ENCODE results near the gene FOXP1.

Gene FOXP1

DNA sequence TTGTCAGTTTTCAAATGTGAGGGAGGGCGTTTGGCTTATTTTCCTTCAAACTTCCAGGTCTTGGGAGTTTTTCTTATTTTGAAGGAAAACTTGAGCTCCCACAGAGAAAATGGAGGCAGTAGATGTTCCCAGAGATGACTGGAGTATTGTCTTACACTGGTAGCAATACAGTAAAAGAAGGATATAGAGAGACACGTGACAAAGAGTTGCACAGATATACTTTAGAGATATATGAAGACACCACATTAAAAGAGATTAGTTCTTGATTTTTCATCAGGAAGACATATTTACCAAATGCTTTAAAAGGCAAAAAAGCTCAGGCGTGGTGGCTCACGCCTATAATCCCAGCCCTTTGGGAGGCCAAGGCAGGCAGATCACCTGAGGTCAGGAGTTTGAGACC lies 490.9 kb downstream of the FOXP1 start:
- H3K9ac ChIP-seq (ENCODE audit: low read depth, low read length), result no peak overlapping the region

DNA sequence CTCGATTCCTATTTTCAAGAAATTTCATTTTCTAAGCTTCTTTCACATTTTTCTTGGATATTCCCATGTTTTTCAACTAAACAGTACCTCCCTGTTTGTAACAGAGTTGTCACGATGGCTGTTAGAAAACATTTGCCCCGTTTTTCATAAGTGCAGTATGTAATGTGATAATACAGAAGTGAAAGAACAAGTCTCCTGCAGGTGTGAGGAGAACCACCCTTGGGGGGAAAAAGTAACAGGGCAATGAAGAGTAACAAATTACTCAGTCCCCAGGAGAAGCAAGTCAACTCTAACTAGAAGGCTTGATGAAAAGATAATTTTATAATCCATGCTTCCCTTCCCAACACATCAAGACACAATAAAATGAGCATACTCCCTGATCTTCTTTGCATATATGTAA lies 493.3 kb downstream of the FOXP1 start:
- no peak overlapping the region for H3K9ac ChIP-seq (ENCODE audit: low read depth, low read length)
- H3K9me3 ChIP-seq (ENCODE audit: control insufficient read depth, insufficient read depth, low read length), result no peaks in the 10 kb centered on the region
- no peaks in the 10 kb centered on the region for H3K27me3 ChIP-seq (ENCODE audit: control insufficient read depth, insufficient read depth, low read length)
- H3K4me3 ChIP-seq (ENCODE audit: low read depth, low read length), result no peak overlapping the region
- H3K27ac ChIP-seq (ENCODE audit: low read depth, low read length), result no peak overlapping the region
- no peaks in the 10 kb centered on the region for H3K36me3 ChIP-seq (ENCODE audit: control insufficient read depth, insufficient read depth, low read length)
- H3K4me1 ChIP-seq (ENCODE audit: control insufficient read depth, insufficient read depth, low read length), result peaks cover 19% of the 10 kb centered on the region

More for the DNA sequence above, 490.9 kb downstream of the FOXP1 start:
- Histone ChIP-seq H3K36me3 (ENCODE audit: control insufficient read depth, insufficient read depth, low read length) (no peaks in the 10 kb centered on the region), H3K4me1 (ENCODE audit: control insufficient read depth, insufficient read depth, low read length) (peaks cover 8% of the 10 kb centered on the region), H3K9me3 (ENCODE audit: control insufficient read depth, insufficient read depth, low read length) (no peaks in the 10 kb centered on the region), H3K4me3 (ENCODE audit: low read depth, low read length) (no peak overlapping the region), H3K27ac (ENCODE audit: low read depth, low read length) (no peak overlapping the region), H3K27me3 (ENCODE audit: control insufficient read depth, insufficient read depth, low read length) (no peaks in the 10 kb centered on the region)

DNA sequence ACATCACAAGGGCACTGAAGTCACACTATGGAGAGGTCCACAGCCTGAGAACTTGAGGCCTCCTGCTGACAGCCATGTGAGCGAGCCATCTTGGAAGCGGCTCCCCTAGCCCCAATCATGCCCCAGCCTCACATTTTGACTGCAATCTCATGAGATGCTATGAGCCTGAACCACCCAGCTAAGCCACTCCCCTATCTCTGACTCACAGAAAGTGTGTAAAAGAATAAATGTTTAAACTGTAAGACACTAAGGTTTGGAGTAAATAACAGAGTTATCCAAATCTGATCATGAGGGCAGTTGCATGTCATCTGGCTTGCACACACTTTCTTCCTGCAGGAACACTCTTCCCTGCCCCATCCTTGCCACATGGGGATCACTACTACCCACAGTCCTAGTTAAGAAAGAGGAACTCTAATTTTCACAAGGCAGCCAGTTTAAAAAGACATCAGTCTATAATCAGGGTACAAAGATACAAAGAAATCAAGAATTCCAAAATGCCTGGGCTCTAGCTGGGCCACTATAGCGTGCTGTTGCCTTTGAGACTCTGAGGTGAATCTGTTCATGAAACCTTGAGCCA lies 494.2 kb downstream of the FOXP1 start:
- peaks cover 19% of the 10 kb centered on the region for H3K4me1 ChIP-seq (ENCODE audit: control insufficient read depth, insufficient read depth, low read length)

GRCh38 chr3:71088742-71089141 lies 494.8 kb downstream of the FOXP1 start:
- no peaks in the 10 kb centered on the region for H3K27me3 ChIP-seq (ENCODE audit: control insufficient read depth, insufficient read depth, low read length)
- H3K4me3 ChIP-seq (ENCODE audit: low read depth, low read length), result no peak overlapping the region
- H3K27ac ChIP-seq (ENCODE audit: low read depth, low read length), result no peak overlapping the region

More for the DNA sequence above, 494.2 kb downstream of the FOXP1 start:
- H3K9ac ChIP-seq (ENCODE audit: low read depth, low read length), result no peak overlapping the region
- no peak overlapping the region for H3K27ac ChIP-seq (ENCODE audit: low read depth, low read length)
- H3K27me3 ChIP-seq (ENCODE audit: control insufficient read depth, insufficient read depth, low read length), result no peaks in the 10 kb centered on the region
- no peaks in the 10 kb centered on the region for H3K36me3 ChIP-seq (ENCODE audit: control insufficient read depth, insufficient read depth, low read length)
- H3K4me3 ChIP-seq (ENCODE audit: low read depth, low read length), result no peak overlapping the region
- H3K9me3 ChIP-seq (ENCODE audit: control insufficient read depth, insufficient read depth, low read length), result no peaks in the 10 kb centered on the region

DNA sequence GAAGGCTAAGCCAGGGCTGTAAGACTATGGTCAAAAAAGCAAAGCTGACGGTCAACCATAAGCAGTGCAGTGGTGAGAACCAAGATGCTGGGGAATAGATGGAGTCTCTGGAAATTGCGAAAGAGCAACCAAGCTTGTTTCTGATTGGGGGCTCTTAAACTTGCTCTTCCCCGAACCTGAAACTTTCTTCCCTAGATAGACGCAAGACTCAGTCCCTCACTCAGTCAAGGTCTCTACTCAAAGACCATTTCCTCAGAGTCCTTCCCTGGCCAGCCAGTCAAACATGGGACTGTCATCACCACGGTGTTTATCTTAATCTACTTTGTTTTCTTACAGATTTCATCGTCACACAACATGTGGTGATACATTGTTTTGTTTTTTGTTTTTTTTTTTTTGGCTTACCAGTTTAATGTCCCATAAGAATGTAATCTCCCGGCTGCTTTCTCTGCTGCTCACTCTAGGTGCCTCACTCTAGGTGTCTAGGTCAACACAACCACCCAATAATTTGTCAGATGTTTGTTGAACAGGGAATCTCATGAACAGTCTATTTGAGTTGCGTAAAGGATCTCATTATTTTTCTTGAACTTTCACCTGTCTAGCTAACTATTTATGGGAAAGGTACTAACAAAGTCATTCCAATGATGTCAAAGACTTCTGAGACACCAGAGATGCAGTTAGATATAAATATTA lies 495.4 kb downstream of the FOXP1 start:
- Histone ChIP-seq H3K27ac (ENCODE audit: low read depth, low read length) (peak overlapping the region; percentile 50), H3K9ac (ENCODE audit: low read depth, low read length) (no peak overlapping the region), H3K4me3 (ENCODE audit: low read depth, low read length) (no peak overlapping the region), H3K9me3 (ENCODE audit: control insufficient read depth, insufficient read depth, low read length) (no peaks in the 10 kb centered on the region), H3K36me3 (ENCODE audit: control insufficient read depth, insufficient read depth, low read length) (no peaks in the 10 kb centered on the region), H3K4me1 (ENCODE audit: control insufficient read depth, insufficient read depth, low read length) (peaks cover 19% of the 10 kb centered on the region), H3K27me3 (ENCODE audit: control insufficient read depth, insufficient read depth, low read length) (no peaks in the 10 kb centered on the region)

More at GRCh38 chr3:71088742-71089141, 494.8 kb downstream of the FOXP1 start:
- H3K4me1 ChIP-seq (ENCODE audit: control insufficient read depth, insufficient read depth, low read length), result peaks cover 19% of the 10 kb centered on the region
- H3K9me3 ChIP-seq (ENCODE audit: control insufficient read depth, insufficient read depth, low read length), result no peaks in the 10 kb centered on the region
- H3K36me3 ChIP-seq (ENCODE audit: control insufficient read depth, insufficient read depth, low read length), result no peaks in the 10 kb centered on the region
- no peak overlapping the region for H3K9ac ChIP-seq (ENCODE audit: low read depth, low read length)

DNA sequence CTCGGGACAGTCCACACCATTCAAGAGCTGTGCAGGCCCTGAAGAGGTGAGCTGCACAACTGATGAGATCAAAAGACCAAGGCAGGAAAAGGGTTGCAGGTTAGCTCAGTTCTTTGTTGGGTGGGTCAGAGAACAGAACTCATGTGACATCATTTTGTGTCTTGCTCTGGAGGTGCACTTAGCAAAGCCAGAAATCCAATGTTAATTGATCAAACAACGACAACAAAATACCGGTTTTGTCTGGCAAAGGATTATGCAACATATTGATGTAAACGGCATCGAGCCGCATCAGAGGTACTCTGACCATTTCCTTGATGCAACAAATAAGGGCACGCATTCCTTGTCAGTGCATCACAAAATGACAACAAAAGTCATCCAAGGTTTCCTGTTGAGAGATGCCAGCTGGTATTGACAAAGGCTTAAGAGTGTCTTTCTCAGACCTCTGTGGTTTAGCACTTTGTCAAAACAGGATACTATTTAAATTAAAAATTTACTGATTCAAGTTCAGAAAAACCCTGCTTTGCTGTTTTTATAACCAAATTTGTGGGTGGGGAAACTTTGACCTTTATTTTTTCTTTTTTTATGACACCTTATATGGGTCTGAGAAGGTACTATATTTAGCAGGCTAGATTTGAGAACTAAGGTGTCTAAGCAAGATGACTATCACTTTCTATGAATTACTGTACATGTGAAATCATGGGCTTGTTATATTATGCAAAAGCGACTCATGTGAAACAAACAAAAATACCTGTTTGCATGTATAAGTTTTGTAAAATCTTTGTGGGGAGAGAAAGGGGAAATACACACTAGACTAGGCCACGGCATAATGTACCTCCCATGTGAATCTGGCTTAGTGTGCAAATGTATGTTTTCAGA lies 496.1 kb downstream of the FOXP1 start:
- no peaks in the 10 kb centered on the region for H3K27me3 ChIP-seq (ENCODE audit: control insufficient read depth, insufficient read depth, low read length)
- no peaks in the 10 kb centered on the region for H3K9me3 ChIP-seq (ENCODE audit: control insufficient read depth, insufficient read depth, low read length)
- H3K27ac ChIP-seq (ENCODE audit: low read depth, low read length), result peak overlapping the region; percentile 71
- no peaks in the 10 kb centered on the region for H3K36me3 ChIP-seq (ENCODE audit: control insufficient read depth, insufficient read depth, low read length)
- peaks cover 19% of the 10 kb centered on the region for H3K4me1 ChIP-seq (ENCODE audit: control insufficient read depth, insufficient read depth, low read length)
- no peak overlapping the region for H3K9ac ChIP-seq (ENCODE audit: low read depth, low read length)
- no peak overlapping the region for H3K4me3 ChIP-seq (ENCODE audit: low read depth, low read length)

GRCh38 chr3:71086777-71087142 lies 496.8 kb downstream of the FOXP1 start:
- peak overlapping the region; percentile 71 for H3K27ac ChIP-seq (ENCODE audit: low read depth, low read length)
- no peaks in the 10 kb centered on the region for H3K27me3 ChIP-seq (ENCODE audit: control insufficient read depth, insufficient read depth, low read length)
- no peaks in the 10 kb centered on the region for H3K9me3 ChIP-seq (ENCODE audit: control insufficient read depth, insufficient read depth, low read length)
- H3K36me3 ChIP-seq (ENCODE audit: control insufficient read depth, insufficient read depth, low read length), result no peaks in the 10 kb centered on the region
- H3K4me3 ChIP-seq (ENCODE audit: low read depth, low read length), result no peak overlapping the region
- no peak overlapping the region for H3K9ac ChIP-seq (ENCODE audit: low read depth, low read length)
- peaks cover 19% of the 10 kb centered on the region for H3K4me1 ChIP-seq (ENCODE audit: control insufficient read depth, insufficient read depth, low read length)

DNA sequence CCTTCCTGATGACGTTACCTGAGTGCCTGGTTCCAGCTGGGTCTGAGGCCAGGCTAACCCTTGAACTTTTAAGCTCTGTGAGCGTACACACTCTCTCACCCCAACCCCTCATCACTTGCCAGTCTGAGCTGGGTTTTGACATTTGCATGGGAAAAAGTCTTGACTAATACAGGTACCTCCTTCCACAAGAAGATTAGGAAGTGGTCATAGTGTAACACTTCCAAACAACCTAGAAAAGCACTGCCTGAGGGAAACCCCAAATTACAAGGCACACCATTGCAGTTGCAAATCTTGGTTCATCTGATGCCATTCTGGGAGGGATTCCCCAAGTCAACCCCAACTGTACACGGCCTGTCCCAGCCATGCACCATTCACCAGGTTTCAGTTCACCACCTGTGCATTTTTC lies 499.8 kb downstream of the FOXP1 start:
- no peak overlapping the region for H3K9ac ChIP-seq (ENCODE audit: low read depth, low read length)
- H3K27ac ChIP-seq (ENCODE audit: low read depth, low read length), result no peak overlapping the region
- no peaks in the 10 kb centered on the region for H3K9me3 ChIP-seq (ENCODE audit: control insufficient read depth, insufficient read depth, low read length)

DNA sequence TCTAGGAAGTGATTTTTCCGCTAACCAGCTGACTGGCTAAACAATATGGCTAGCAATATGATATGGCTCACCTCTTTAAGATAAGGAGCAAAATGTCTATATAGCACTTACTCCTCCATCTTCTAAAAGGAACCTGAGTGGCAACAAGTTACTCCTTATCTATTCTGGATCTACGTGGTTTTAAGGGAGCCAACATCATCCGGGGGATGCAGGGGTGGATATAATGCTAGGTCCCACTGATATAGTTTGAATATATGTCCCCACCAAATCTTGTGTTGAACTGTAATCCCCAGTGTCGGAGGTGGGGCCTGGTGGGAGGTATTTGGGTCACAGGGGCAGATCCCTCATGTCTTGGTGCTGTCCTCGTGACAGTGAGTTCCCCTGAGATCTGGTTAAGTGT lies 500.7 kb downstream of the FOXP1 start:
- Histone ChIP-seq H3K4me3 (ENCODE audit: low read depth, low read length) (no peak overlapping the region), H3K36me3 (ENCODE audit: control insufficient read depth, insufficient read depth, low read length) (no peaks in the 10 kb centered on the region), H3K27ac (ENCODE audit: low read depth, low read length) (no peak overlapping the region), H3K9ac (ENCODE audit: low read depth, low read length) (no peak overlapping the region), H3K27me3 (ENCODE audit: control insufficient read depth, insufficient read depth, low read length) (no peaks in the 10 kb centered on the region), H3K9me3 (ENCODE audit: control insufficient read depth, insufficient read depth, low read length) (no peaks in the 10 kb centered on the region), H3K4me1 (ENCODE audit: control insufficient read depth, insufficient read depth, low read length) (peaks cover 44% of the 10 kb centered on the region)

More for the DNA sequence above, 499.8 kb downstream of the FOXP1 start:
- H3K4me1 ChIP-seq (ENCODE audit: control insufficient read depth, insufficient read depth, low read length), result peaks cover 43% of the 10 kb centered on the region
- H3K27me3 ChIP-seq (ENCODE audit: control insufficient read depth, insufficient read depth, low read length), result no peaks in the 10 kb centered on the region
- no peaks in the 10 kb centered on the region for H3K36me3 ChIP-seq (ENCODE audit: control insufficient read depth, insufficient read depth, low read length)
- no peak overlapping the region for H3K4me3 ChIP-seq (ENCODE audit: low read depth, low read length)

GRCh38 chr3:71080517-71081083 lies 502.9 kb downstream of the FOXP1 start:
- no peak overlapping the region for H3K9ac ChIP-seq (ENCODE audit: low read depth, low read length)

More at GRCh38 chr3:71080517-71081083, 502.9 kb downstream of the FOXP1 start:
- Histone ChIP-seq H3K4me1 (ENCODE audit: control insufficient read depth, insufficient read depth, low read length) (peaks cover 31% of the 10 kb centered on the region), H3K27ac (ENCODE audit: low read depth, low read length) (no peak overlapping the region), H3K36me3 (ENCODE audit: control insufficient read depth, insufficient read depth, low read length) (no peaks in the 10 kb centered on the region), H3K9me3 (ENCODE audit: control insufficient read depth, insufficient read depth, low read length) (no peaks in the 10 kb centered on the region), H3K4me3 (ENCODE audit: low read depth, low read length) (no peak overlapping the region), H3K27me3 (ENCODE audit: control insufficient read depth, insufficient read depth, low read length) (no peaks in the 10 kb centered on the region)
